PC-9 (cell line): ENCODE results near the gene LRP1B. TPM values are rescaled to one million over a fixed set of nuclear protein-coding genes. Genes with fewer than 3 reads are reported as not detected.
A peak's percentile ranks its signal among the peaks of the same experiment; 100 is the strongest.

Experiments used
- BruUV-seq: library from RNA; stranded (reverse); fragments of 400-500 nt; replicated peaks from 2 replicates; lab custom pipeline; 2021; lab: Mats Ljungman, UMichigan
- CTCF ChIA-PET: fragments of 300-600 bp; sonication (Branson Sonifier 250); formaldehyde crosslinking; loops from one replicate; lab custom pipeline; 2022; ENCODE audit warnings: antibody characterized with exemption; lab: Charles Lee
- POLR2A ChIA-PET: fragments of 300-600 bp; sonication (Branson Sonifier 250); formaldehyde crosslinking; loops from one replicate; lab custom pipeline; 2022; ENCODE audit warnings: antibody characterized with exemption; ENCODE audit not compliant: unreplicated experiment; lab: Charles Lee
- DNase-seq, 2 experiments: peaks; one replicate each; pipeline versions ENCODE4 v3.0.0 to v3.0.0-alpha.2; 2015 to 2022; ENCODE audit warnings: mixed read lengths in 1 of 2
- H2AFZ ChIP-seq: fragments of 200-600 bp; sonication (generic); 2 replicates; pipeline ENCODE4 v1.8.1; 2017; ENCODE audit warnings: antibody characterized with exemption
- H3F3A ChIP-seq: fragments of 200-600 bp; sonication (generic); 2 replicates; pipeline ENCODE4 v1.8.1; 2017; ENCODE audit warnings: antibody characterized with exemption, mild to moderate bottlenecking, low read depth; ENCODE audit not compliant: insufficient read depth
- H3K27ac ChIP-seq: fragments of 200-600 bp; sonication (generic); 2 replicates; pipeline ENCODE4 v1.6.1; 2016; ENCODE audit warnings: mixed run types
- H3K27me3 ChIP-seq: fragments of 200-600 bp; sonication (generic); 2 replicates; pipeline ENCODE4 v1.6.1; 2016; ENCODE audit warnings: low read depth, mixed run types; ENCODE audit not compliant: insufficient read depth
- H3K36me3 ChIP-seq: fragments of 200-600 bp; sonication (generic); 2 replicates; pipeline ENCODE4 v1.6.1; 2016; ENCODE audit warnings: low read depth, mixed run types
- H3K4me1 ChIP-seq: fragments of 200-600 bp; sonication (generic); replicated peaks from 2 replicates; pipeline ENCODE4 v1.6.1; 2016; ENCODE audit warnings: mixed run types; ENCODE audit not compliant: insufficient read depth
- H3K4me2 ChIP-seq: fragments of 200-600 bp; sonication (generic); 2 replicates; pipeline ENCODE4 v1.6.1; 2017; ENCODE audit warnings: mixed run types
- H3K4me3 ChIP-seq: fragments of 200-600 bp; sonication (generic); 2 replicates; pipeline ENCODE4 v1.6.1; 2016; ENCODE audit warnings: mixed run types
- H3K79me2 ChIP-seq: fragments of 200-600 bp; sonication (generic); 2 replicates; pipeline ENCODE4 v1.6.1; 2017; ENCODE audit warnings: low read depth, mixed run types
- H3K9me2 ChIP-seq: fragments of 200-600 bp; sonication (generic); 2 replicates; pipeline ENCODE4 v1.8.1; 2017; ENCODE audit warnings: mild to moderate bottlenecking; ENCODE audit not compliant: insufficient read depth
- H3K9me3 ChIP-seq: fragments of 200-600 bp; sonication (generic); 2 replicates; pipeline ENCODE4 v1.8.1; 2016; ENCODE audit warnings: low read depth; ENCODE audit not compliant: insufficient read depth
- H4K20me1 ChIP-seq: fragments of 200-600 bp; sonication (generic); 2 replicates; pipeline ENCODE4 v1.8.1; 2017; ENCODE audit not compliant: insufficient read depth
- EZH2 ChIP-seq: fragments of 200-600 bp; sonication (generic); IDR thresholded peaks from 2 replicates; pipeline ENCODE4 v1.8.0; 2017; ENCODE audit warnings: antibody characterized with exemption, low read depth
- intact Hi-C: fragments of 100-400 bp; cut with micrococcal nuclease; formaldehyde crosslinking; loops from one replicate; pipeline ENCODE4 v1.10.0; 2022; ENCODE audit not compliant: unreplicated experiment
- total RNA-seq: library from RNA; stranded (reverse); gene quantifications from 2 replicates; pipeline ENCODE4 v1.2.3, GENCODE V29; 2021
- TF ChIP-seq, protein P1 (sequence below): fragments of 200-600 bp; sonication (generic); conservative IDR thresholded peaks from 2 replicates; pipeline ENCODE4 v1.6.1; 2017; ENCODE audit warnings: mixed run types, antibody characterized with exemption, mild to moderate bottlenecking, moderate library complexity

LRP1B gene
- total RNA-seq, 1 experiment from 2014 or later = 1.7 TPM

DNA sequence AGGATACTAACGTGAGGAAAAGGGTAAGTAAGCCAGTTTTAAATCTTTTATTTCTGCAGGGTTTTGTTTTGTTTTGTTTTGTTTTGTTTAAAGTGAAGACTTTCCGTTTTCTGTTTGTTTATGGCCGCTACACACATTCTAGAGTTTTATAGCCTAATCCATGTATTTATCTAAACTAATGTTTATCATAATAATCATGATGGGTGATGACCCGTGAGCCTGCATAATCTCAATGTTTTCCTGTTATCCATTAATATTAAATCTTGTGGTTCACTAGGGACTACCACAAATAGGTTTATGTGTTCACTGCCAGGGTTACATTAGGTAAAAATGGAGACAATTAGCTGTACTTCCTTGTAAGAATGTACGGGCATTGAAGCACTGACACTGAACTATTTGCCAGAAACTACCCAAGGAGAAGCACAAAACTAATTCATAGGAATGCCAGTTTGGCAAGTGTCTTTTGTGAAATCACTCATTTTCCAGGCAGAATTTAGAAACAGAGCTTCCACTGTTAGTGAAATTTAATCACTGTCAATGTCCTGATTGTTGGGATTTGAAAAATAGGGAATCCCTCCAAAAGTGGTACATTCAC, 574.8 kb downstream of the LRP1B start:
- TF ChIP-seq, protein P1, sequence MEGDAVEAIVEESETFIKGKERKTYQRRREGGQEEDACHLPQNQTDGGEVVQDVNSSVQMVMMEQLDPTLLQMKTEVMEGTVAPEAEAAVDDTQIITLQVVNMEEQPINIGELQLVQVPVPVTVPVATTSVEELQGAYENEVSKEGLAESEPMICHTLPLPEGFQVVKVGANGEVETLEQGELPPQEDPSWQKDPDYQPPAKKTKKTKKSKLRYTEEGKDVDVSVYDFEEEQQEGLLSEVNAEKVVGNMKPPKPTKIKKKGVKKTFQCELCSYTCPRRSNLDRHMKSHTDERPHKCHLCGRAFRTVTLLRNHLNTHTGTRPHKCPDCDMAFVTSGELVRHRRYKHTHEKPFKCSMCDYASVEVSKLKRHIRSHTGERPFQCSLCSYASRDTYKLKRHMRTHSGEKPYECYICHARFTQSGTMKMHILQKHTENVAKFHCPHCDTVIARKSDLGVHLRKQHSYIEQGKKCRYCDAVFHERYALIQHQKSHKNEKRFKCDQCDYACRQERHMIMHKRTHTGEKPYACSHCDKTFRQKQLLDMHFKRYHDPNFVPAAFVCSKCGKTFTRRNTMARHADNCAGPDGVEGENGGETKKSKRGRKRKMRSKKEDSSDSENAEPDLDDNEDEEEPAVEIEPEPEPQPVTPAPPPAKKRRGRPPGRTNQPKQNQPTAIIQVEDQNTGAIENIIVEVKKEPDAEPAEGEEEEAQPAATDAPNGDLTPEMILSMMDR = no peak
- no peak for TF ChIP-seq EZH2
- no TSS peak for BruUV-seq
- Histone ChIP-seq H2AFZ (no peak overlapping the region), H3K4me3 (no peak overlapping the region), H3K9me2 (no peaks in the 10 kb centered on the region), H3F3A (no peaks in the 10 kb centered on the region), H3K4me1 (no peaks in the 10 kb centered on the region), H3K4me2 (no peak overlapping the region), H4K20me1 (no peaks in the 10 kb centered on the region), H3K27ac (no peak overlapping the region), H3K9me3 (no peaks in the 10 kb centered on the region), H3K79me2 (no peaks in the 10 kb centered on the region), H3K36me3 (no peaks in the 10 kb centered on the region), H3K27me3 (no peaks in the 10 kb centered on the region)
- DNase-seq = no peak
- intact Hi-C loops = no loop called here
- ChIA-PET CTCF (no interaction called here), POLR2A (no interaction called here)

DNA sequence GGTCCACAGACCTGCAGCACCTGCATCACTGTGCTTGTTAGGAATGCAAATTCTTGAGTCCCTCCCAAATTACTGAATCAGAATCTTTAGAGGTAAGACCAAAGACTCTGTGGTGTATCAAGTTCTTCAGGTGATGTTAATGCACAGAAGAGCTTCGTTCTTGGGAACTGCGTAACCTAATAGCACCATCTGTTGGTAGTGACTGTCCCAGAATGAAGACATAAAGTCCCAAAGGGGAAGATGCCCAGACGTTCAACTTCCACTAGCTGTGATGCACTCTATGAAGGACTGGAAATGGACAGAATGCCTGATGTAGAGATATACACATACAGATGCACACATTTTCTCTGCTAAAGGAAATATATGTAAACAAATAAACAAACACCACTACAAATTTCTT, 576.0 kb downstream of the LRP1B start:
- Histone ChIP-seq H3K9me3 (no peaks in the 10 kb centered on the region), H4K20me1 (no peaks in the 10 kb centered on the region), H3K4me3 (no peak overlapping the region), H3K36me3 (no peaks in the 10 kb centered on the region), H3K4me1 (no peaks in the 10 kb centered on the region), H3K27me3 (no peaks in the 10 kb centered on the region), H3K4me2 (no peak overlapping the region), H3K9me2 (no peaks in the 10 kb centered on the region), H3K79me2 (no peaks in the 10 kb centered on the region), H3K27ac (no peak overlapping the region), H2AFZ (no peak overlapping the region), H3F3A (no peaks in the 10 kb centered on the region)
- ChIA-PET POLR2A (no interaction called here), CTCF (no interaction called here)
- no TSS peak for BruUV-seq
- DNase-seq = no peak
- intact Hi-C loops = no loop called here
- TF ChIP-seq, protein P1 = peak; percentile 31; the same call in 1 of the 2 replicates
- no peak for TF ChIP-seq EZH2

DNA sequence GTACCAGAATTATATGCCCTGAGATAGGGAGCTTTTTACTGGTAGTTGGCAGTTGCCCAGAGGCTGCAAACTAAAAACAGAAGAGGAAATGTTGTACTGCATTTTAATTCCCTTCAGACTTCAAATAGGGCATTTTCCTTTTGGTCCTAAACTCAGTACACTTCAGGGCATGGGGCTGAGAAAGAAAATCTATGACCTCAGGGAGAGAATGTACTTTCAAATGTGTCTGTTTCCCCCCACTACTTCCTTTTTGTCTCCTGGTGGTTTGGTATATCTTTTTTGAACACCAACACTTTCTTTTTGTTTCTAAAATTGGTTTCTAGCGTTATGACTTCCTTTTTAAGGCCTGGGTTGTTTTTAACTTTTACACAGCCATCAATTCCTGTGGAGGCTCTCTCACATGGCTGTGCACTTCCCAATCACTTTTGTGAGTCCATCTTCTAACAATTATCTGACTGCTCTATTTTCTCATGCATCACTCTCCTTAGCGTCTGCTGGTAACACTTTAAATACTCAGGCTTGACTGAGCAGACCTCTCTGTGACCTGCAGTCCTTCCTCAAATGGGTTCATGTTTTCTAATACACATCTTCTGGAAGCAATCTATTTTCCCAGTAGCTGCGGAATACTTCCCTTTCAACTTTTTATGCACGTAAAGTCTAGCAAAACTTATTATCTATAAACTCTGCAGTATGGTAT, 596.0 kb downstream of the LRP1B start:
- ChIA-PET POLR2A (no interaction called here), CTCF (no interaction called here)
- H3K36me3 ChIP-seq = no peaks in the 10 kb centered on the region
- H3K4me1 ChIP-seq = no peaks in the 10 kb centered on the region
- no peaks in the 10 kb centered on the region for H3K9me3 ChIP-seq
- no peaks in the 10 kb centered on the region for H3F3A ChIP-seq
- no peak overlapping the region for H3K27ac ChIP-seq
- no peaks in the 10 kb centered on the region for H3K9me2 ChIP-seq
- no peaks in the 10 kb centered on the region for H3K27me3 ChIP-seq
- intact Hi-C loops = no loop called here
- no peak overlapping the region for H3K4me2 ChIP-seq
- H3K4me3 ChIP-seq = no peak overlapping the region
- no peak for TF ChIP-seq EZH2
- TF ChIP-seq, protein P1 = no peak
- DNase-seq = no peak
- no TSS peak for BruUV-seq
- no peaks in the 10 kb centered on the region for H4K20me1 ChIP-seq
- H3K79me2 ChIP-seq = no peaks in the 10 kb centered on the region
- H2AFZ ChIP-seq = no peak overlapping the region
